H1 (cell line): ENCODE results near the gene S100PBP.

Experiments
- ATF3 ChIP-seq: IDR thresholded peaks from 2 replicates; pipeline ENCODE4 v1.6.1; 2011; ENCODE audit warnings: low read depth, mild to moderate bottlenecking, low read length; ENCODE audit not compliant: insufficient read depth
- CTCF ChIP-seq, 3 experiments: IDR thresholded peaks; 1 replicate in 2 of 3; 2 replicates in 1 of 3; pipeline versions ENCODE4 v1.5.1 to v1.6.1; 2011; ENCODE audit warnings: low read length in 3 of 3, mild to moderate bottlenecking in 3 of 3, inconsistent platforms in 2 of 3, low read depth in 1 of 3, moderate library complexity in 1 of 3; ENCODE audit not compliant: insufficient read depth in 1 of 3; ENCODE audit errors: control extremely low read depth in 1 of 3
- POLR2A ChIP-seq, 2 experiments: IDR thresholded peaks; 1 replicate in 1 of 2; 2 replicates in 1 of 2; pipeline ENCODE4 v1.6.1; 2011; ENCODE audit warnings: low read depth in 2 of 2, low read length in 2 of 2, mild to moderate bottlenecking in 2 of 2; ENCODE audit errors: control extremely low read depth in 1 of 2
- POLR2AphosphoS5 ChIP-seq: IDR thresholded peaks from 2 replicates; pipeline ENCODE4 v1.6.1; 2011; ENCODE audit warnings: low read depth, low read length
- YY1 ChIP-seq: IDR thresholded peaks from 2 replicates; pipeline ENCODE4 v1.6.1; 2011; ENCODE audit warnings: low read depth, mild to moderate bottlenecking, low read length

DNA sequence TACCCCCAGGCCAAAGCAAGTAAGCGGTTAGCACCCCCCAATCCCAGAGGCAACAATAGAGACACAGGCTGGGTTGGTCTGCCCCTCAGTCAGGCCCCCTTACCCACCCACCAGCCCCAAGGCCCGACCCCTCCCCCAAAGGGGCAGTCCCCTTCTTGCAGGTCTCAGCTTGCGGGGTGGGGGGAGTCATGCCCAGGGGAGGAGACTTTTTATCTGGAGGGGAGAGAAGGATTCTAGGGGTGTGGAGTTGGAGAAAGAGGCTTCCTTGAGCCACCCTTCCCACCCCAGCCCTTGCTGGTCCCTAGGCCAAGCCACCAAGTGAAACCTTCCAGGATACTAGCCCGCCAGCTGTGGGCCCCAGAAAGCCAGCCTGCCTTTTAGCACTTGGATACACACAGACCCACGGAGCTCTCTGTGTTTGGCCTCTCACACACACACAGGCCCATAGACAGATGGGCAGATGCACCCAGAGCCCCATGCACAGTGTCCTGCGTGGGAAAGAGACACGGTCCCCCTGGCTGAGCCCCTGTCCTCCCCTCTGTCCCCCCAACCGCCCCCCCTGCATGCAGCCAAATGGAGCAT lies 76.7 kb downstream of the S100PBP start:
- TF ChIP-seq CTCF (IDR thresholded peaks at IDR 0.05; ENCODE audit: control extremely low read depth in 1 of 3, insufficient read depth in 1 of 3, low read depth in 1 of 3, low read length in 3 of 3) (no peak), POLR2AphosphoS5 (no peak), YY1 (no peak), POLR2A (IDR thresholded peaks at IDR 0.05; ENCODE audit: control extremely low read depth in 1 of 2, low read depth in 2 of 2, low read length in 2 of 2) (no peak), ATF3 (no peak)
